T-cell (primary cell): ENCODE measurements around the gene MINK1. TPM values are rescaled to one million over a fixed set of nuclear protein-coding genes. Genes with fewer than 3 reads are reported as not detected.

ENCODE experiments used
- ATAC-seq, 4 experiments: fragments of 200-7000 bp in 3 of 4; fragments of 150-1000 bp in 1 of 4; cut with Tn5 transposase; replicated peaks in 1 of 4; 1 replicate in 3 of 4; 2 replicates in 1 of 4; pipeline ENCODE4 v1.10.0; 2021; ENCODE audit warnings: moderate library complexity in 3 of 4, mild to moderate bottlenecking in 2 of 4, moderate number of reproducible peaks in 1 of 4
- CTCF ChIA-PET, 2 donors: fragments of 300-600 bp; sonication (Branson Sonifier 250); formaldehyde crosslinking; loops; one replicate each; lab custom pipeline; 2022; ENCODE audit warnings: antibody characterized with exemption in 2 of 2; lab: Charles Lee
- POLR2A ChIA-PET, 2 donors: fragments of 300-600 bp; sonication (Branson Sonifier 250); formaldehyde crosslinking; loops; one replicate each; lab custom pipeline; 2022; ENCODE audit warnings: antibody characterized with exemption in 2 of 2; lab: Charles Lee
- DNase-seq, 35 experiments: peaks; one replicate each; pipeline versions ENCODE4 v3.0.0 to v3.0.0-alpha.2; 2013 to 2023
- H3K27ac ChIP-seq: one replicate; pipeline ENCODE4 v1.5.1; 2013; ENCODE audit warnings: low read length
- H3K27me3 ChIP-seq, 2 experiments: replicated peaks in 1 of 2; 1 replicate in 1 of 2; 2 replicates in 1 of 2; pipeline versions ENCODE4 v1.6.1 to v1.7.0; 2013; ENCODE audit warnings: low read length in 1 of 2, mixed read lengths in 1 of 2; ENCODE audit not compliant: control insufficient read depth in 2 of 2, insufficient read depth in 2 of 2; ENCODE audit errors: extremely low read depth in 1 of 2
- H3K36me3 ChIP-seq, 2 donors: 1 replicate in 1 of 2; 2 replicates in 1 of 2; pipeline versions ENCODE4 v1.6.1 to v1.7.0; 2013; ENCODE audit warnings: low read length in 1 of 2; ENCODE audit not compliant: control insufficient read depth in 2 of 2, insufficient read depth in 1 of 2; ENCODE audit errors: extremely low read depth in 1 of 2
- H3K4me1 ChIP-seq, 2 experiments: 1 replicate in 1 of 2; 2 replicates in 1 of 2; pipeline versions ENCODE4 v1.6.1 to v1.7.0; 2013; ENCODE audit warnings: low read length in 2 of 2, mixed read lengths in 1 of 2; ENCODE audit not compliant: insufficient read depth in 2 of 2, control insufficient read depth in 1 of 2; ENCODE audit errors: extremely low read depth in 1 of 2
- H3K4me3 ChIP-seq, 2 donors: 1 replicate in 1 of 2; 2 replicates in 1 of 2; pipeline versions ENCODE4 v1.5.1 to v1.7.0; 2013; ENCODE audit warnings: mild to moderate bottlenecking in 2 of 2, low read length in 1 of 2, moderate library complexity in 1 of 2; ENCODE audit not compliant: control insufficient read depth in 1 of 2; ENCODE audit errors: extremely low read depth in 1 of 2
- H3K9me3 ChIP-seq: 2 replicates; pipeline ENCODE4 v1.7.0; 2013
- H3K27ac Mint-ChIP-seq, 2 donors: one replicate each; pipeline ENCODE4 v1.8.0; 2020 to 2021; ENCODE audit warnings: mild to moderate bottlenecking in 2 of 2, mixed read lengths in 2 of 2
- H3K27me3 Mint-ChIP-seq, 2 donors: one replicate each; pipeline ENCODE4 v1.8.0; 2021 to 2022; ENCODE audit warnings: mixed read lengths in 2 of 2
- H3K36me3 Mint-ChIP-seq: one replicate; pipeline ENCODE4 v1.8.0; 2021; ENCODE audit warnings: mixed read lengths
- H3K4me1 Mint-ChIP-seq, 3 donors: one replicate each; pipeline ENCODE4 v1.8.0; 2020 to 2022; ENCODE audit warnings: mixed read lengths in 3 of 3, mild to moderate bottlenecking in 1 of 3
- H3K4me3 Mint-ChIP-seq, 3 donors: one replicate each; pipeline ENCODE4 v1.8.0; 2020 to 2022; ENCODE audit warnings: mild to moderate bottlenecking in 3 of 3, mixed read lengths in 3 of 3, moderate library complexity in 3 of 3
- H3K9me3 Mint-ChIP-seq, 3 donors: one replicate each; pipeline ENCODE4 v1.8.0; 2020 to 2022; ENCODE audit warnings: mixed read lengths in 3 of 3
- WGBS: methylation state at CpG from one replicate; pipeline ENCODE4 v1.1.5; 2013; ENCODE audit warnings: missing lambda C conversion rate; ENCODE audit not compliant: insufficient coverage; 5-methylcytosine and 5-hydroxymethylcytosine counted together
- total RNA-seq, 35 experiments: library from RNA in 6 of 35; stranded (reverse) in 6 of 35; fragments of 120-200 nt in 1 of 35; gene quantifications; one replicate each; pipeline versions ENCODE4 v1.2.1 to v1.2.4 and lab custom pipeline; 2013 to 2026

The MINK1 gene
- total RNA-seq (100 to 1,000 TPM; 156 to 189 (median 164) TPM), total RNA-seq (lab: John Stamatoyannopoulos, UW) (21.4 to 201 (median 139) reads per million in 29 experiments)
- total RNA-seq (2013): 62.7 TPM

DNA sequence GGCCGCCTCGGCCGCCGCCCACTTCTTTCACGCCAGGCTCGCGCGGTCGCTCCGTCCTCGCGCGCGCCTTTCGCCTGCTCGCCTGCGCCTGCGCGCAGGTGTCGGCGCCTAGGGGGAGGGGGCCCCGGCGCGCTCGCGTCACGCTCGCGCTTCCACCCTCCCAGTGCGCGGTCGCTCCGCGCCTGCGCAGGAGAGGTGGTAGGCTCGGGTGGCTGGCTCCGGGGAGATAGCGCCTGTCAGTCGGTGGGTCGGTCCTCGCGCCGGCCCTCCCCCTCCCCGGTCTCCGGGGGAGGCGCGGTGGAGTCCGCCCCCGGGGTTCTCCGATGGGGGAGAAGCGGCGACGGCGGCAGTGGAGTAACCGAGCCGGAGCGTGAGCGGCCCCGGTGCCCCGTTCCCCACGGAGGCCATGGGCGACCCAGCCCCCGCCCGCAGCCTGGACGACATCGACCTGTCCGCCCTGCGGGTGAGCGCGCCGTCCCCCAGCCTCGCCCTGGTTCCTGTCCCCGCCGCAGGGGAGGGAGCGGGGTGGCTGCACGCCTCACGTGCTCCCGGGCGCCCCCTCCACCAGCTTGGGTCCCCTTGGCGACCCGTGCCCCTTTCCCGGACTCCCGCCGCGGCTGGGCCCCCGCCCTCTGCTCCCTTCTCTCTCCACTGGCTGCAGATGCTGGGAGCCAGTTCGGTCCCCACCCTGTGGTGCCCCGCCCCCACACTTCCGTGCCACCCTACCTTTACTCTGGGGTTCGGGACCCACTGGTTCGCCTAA lies at the start of gene MINK1:
MINK1 (plus strand) TSS at position 163 of the 763 bp plus-strand sequence; CDS start at position 407, 244 bp downstream.
- H3K36me3 Mint-ChIP-seq: peaks cover 6% of the 10 kb centered on the region
- under 1% methylated on average over 84 of the region's 91 CpGs for WGBS
- H3K27ac ChIP-seq: peak within 1 kb of the TSS; percentile 73
- ChIA-PET POLR2A (no interaction called here), CTCF (no interaction called here)
- ATAC-seq (peak; percentile 88 to 93 (median 88)), DNase-seq (peak; percentile 77 to 96 (median 84))
- H3K27ac Mint-ChIP-seq: peak within 1 kb of the TSS; percentile 92 to 93
- peak within 1 kb of the TSS; percentile 73 to 85 for H3K4me3 ChIP-seq
- H3K4me1 Mint-ChIP-seq: peaks cover 38 to 45% (median 40%) of the 10 kb centered on the region in 3 donors
- peaks cover 0 to 12% of the 10 kb centered on the region in 2 donors for H3K36me3 ChIP-seq
- peaks cover 14 to 35% of the 10 kb centered on the region in 2 experiments for H3K4me1 ChIP-seq
- no peaks in the 10 kb centered on the region for H3K27me3 Mint-ChIP-seq
- H3K27me3 ChIP-seq: no peaks in the 10 kb centered on the region
- no peaks in the 10 kb centered on the region for H3K9me3 Mint-ChIP-seq
- no peaks in the 10 kb centered on the region for H3K9me3 ChIP-seq
- H3K4me3 Mint-ChIP-seq: peak within 1 kb of the TSS; percentile 91 to 92 (median 92)

- DNase-seq (peak in 2 of 35 experiments; percentile 30), ATAC-seq (no peak)
- Mint-ChIP-seq H3K27me3 (peaks cover 38 to 66% of the 10 kb centered on the region in 2 donors), H3K36me3 (no peaks in the 10 kb centered on the region), H3K9me3 (no peaks in the 10 kb centered on the region), H3K27ac (no peak overlapping the region), H3K4me1 (peaks cover 18 to 27% (median 23%) of the 10 kb centered on the region in 3 donors), H3K4me3 (peak overlapping the region in 1 of 3 donors; percentile 59)
- peaks cover 13 to 86% of the 10 kb centered on the region in 2 experiments for H3K27me3 ChIP-seq
- H3K27ac ChIP-seq: no peak overlapping the region
- no peak overlapping the region for H3K4me3 ChIP-seq
- CTCF ChIA-PET: no interaction called here
- no peaks in the 10 kb centered on the region for H3K9me3 ChIP-seq
- POLR2A ChIA-PET: no interaction called here
- no peaks in the 10 kb centered on the region for H3K36me3 ChIP-seq
- peaks cover 5 to 30% of the 10 kb centered on the region in 2 experiments for H3K4me1 ChIP-seq
- WGBS: 9% methylated on average over 52 of the region's 61 CpGs
Observed at GRCh38 chr17:4785311-4786105, 47.6 kb upstream of the MINK1 start.

- Histone ChIP-seq H3K36me3 (no peaks in the 10 kb centered on the region), H3K4me3 (no peak within 1 kb of the TSS), H3K4me1 (peaks cover 8 to 36% of the 10 kb centered on the region in 2 experiments), H3K27me3 (peaks cover 13 to 80% of the 10 kb centered on the region in 2 experiments), H3K27ac (no peak within 1 kb of the TSS), H3K9me3 (no peaks in the 10 kb centered on the region)
- Mint-ChIP-seq H3K27me3 (peaks cover 35 to 62% of the 10 kb centered on the region in 2 donors), H3K36me3 (no peaks in the 10 kb centered on the region), H3K4me1 (peaks cover 24 to 32% (median 27%) of the 10 kb centered on the region in 3 donors), H3K9me3 (no peaks in the 10 kb centered on the region), H3K27ac (no peak within 1 kb of the TSS), H3K4me3 (peak within 1 kb of the TSS in 1 of 3 donors; percentile 59)
- ATAC-seq: no peak
- peak in 1 of 35 experiments; percentile 19 for DNase-seq
- 9% methylated on average over 20 of the region's 24 CpGs for WGBS
- ChIA-PET CTCF (no interaction called here), POLR2A (interaction anchor here in 1 of 2 donors (0.6 kb wide), 1 partner anchor 9 kb away, joined by 5 read pairs; no protein-coding TSS in a partner anchor)
Observed at GRCh38 chr17:4786106-4786511, 47.0 kb upstream of the MINK1 start, which contains the start of gene VMO1. VMO1 (minus strand) TSS chr17:4786364; CDS start chr17:4786352, 12 bp downstream.

DNA sequence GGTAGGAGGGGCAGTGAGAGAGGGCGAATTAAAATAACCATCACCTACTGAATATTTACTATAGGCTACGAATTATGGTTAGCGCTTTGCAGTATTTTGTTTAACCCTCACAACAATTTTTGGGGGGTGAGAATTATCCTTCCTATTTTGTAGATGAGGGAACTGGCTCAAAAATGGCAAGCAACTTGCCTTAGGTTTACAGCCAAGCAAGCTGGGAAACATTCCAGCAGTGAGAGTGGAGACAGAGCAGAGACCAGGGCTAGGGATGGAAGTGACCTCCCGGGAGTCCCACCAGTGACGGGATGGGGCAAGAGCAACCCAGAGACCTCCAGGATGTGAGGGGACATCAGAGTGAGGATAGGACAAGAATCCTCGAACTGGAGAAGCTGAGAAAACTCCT lies 46.6 kb upstream of the MINK1 start:
- ATAC-seq (no peak), DNase-seq (no peak)
- ChIA-PET CTCF (no interaction called here), POLR2A (interaction anchor here in 1 of 2 donors (0.6 kb wide), 1 partner anchor 9 kb away, joined by 5 read pairs; no protein-coding TSS in a partner anchor)
- Histone ChIP-seq H3K4me1 (peaks cover 8 to 37% of the 10 kb centered on the region in 2 experiments), H3K27ac (no peak overlapping the region), H3K4me3 (no peak overlapping the region), H3K27me3 (peaks cover 13 to 76% of the 10 kb centered on the region in 2 experiments), H3K9me3 (no peaks in the 10 kb centered on the region), H3K36me3 (no peaks in the 10 kb centered on the region)
- Mint-ChIP-seq H3K27me3 (peaks cover 35 to 60% of the 10 kb centered on the region in 2 donors), H3K9me3 (no peaks in the 10 kb centered on the region), H3K36me3 (no peaks in the 10 kb centered on the region), H3K4me3 (peak overlapping the region in 1 of 3 donors; percentile 59), H3K27ac (no peak overlapping the region), H3K4me1 (peaks cover 24 to 34% (median 27%) of the 10 kb centered on the region in 3 donors)
- WGBS: no CpG with 5 or more reads among the region's 6 CpGs

DNA sequence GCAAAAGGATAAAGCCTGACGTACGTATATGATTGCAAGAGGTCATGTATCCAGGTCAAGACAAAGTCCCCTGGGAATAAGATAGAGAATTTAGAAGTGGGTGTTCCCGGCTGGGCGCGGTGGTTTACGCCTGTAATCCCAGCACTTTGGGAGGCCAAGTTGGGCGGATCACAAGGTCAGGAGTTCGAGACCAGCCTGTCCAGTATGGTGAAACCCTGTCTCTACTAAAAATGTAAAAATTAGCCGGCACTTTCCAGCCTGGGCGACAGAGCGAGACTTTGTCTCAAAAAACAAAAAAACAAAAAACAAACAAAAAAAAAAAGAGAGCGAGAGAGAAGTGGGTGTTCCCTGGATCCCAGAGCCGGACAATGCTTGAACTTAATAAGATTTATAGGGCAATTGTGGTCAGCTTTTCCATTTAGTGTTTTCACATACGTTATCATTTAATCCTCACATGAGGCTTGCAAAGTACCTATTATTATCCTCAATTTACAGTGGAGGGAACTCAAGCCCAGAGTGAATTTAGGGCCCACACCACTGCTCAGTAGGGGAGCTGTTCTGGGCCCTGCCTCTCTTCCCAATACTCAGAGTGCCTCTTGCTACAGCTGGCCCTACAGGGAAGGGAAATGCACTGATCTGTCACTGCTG lies 44.9 kb upstream of the MINK1 start:
- H3K27ac Mint-ChIP-seq: no peak overlapping the region
- no peaks in the 10 kb centered on the region for H3K9me3 Mint-ChIP-seq
- no peak overlapping the region for H3K27ac ChIP-seq
- ATAC-seq (no peak), DNase-seq (no peak)
- H3K4me1 ChIP-seq: peaks cover 8 to 37% of the 10 kb centered on the region in 2 experiments
- peaks cover 13 to 58% of the 10 kb centered on the region in 2 experiments for H3K27me3 ChIP-seq
- 88% methylated on average over 5 of the region's 14 CpGs for WGBS
- H3K4me3 Mint-ChIP-seq: peak overlapping the region in 2 of 3 donors; percentile 26 to 69
- ChIA-PET CTCF (no interaction called here), POLR2A (no interaction called here)
- no peaks in the 10 kb centered on the region for H3K36me3 Mint-ChIP-seq
- peaks cover 18 to 34% (median 27%) of the 10 kb centered on the region in 3 donors for H3K4me1 Mint-ChIP-seq
- no peaks in the 10 kb centered on the region for H3K9me3 ChIP-seq
- peaks cover 27 to 47% of the 10 kb centered on the region in 2 donors for H3K27me3 Mint-ChIP-seq
- H3K4me3 ChIP-seq: no peak overlapping the region
- no peaks in the 10 kb centered on the region for H3K36me3 ChIP-seq
